GM12878 (cell line): ENCODE measurements around the gene MYO1E. TPM values are rescaled to one million over a fixed set of nuclear protein-coding genes. Genes with fewer than 3 reads are reported as not detected.

ENCODE experiments used
- ATAC-seq: fragments of 200-7000 bp; cut with Tn5 transposase; 3 replicates; pipeline ENCODE4 v1.9.1; 2020; ENCODE audit warnings: mild to moderate bottlenecking, moderate library complexity
- BruUV-seq: library from RNA; stranded (reverse); fragments of 400-500 nt; replicated peaks from 2 replicates; lab custom pipeline; 2021; lab: Mats Ljungman, UMichigan
- CTCF ChIA-PET: fragments of 300-600 bp; sonication (Branson Sonifier 250); formaldehyde crosslinking; extraction: SDS; loops from one replicate; lab custom pipeline; 2021; ENCODE audit warnings: inconsistent platforms; lab: Yijun Ruan, JAX
- POLR2A ChIA-PET: fragments of 350-600 bp; formaldehyde crosslinking; extraction: SDS; loops from one replicate; lab custom pipeline; 2021; ENCODE audit warnings: inconsistent platforms; lab: Charles Lee
- RAD21 ChIA-PET: fragments of 300-600 bp; sonication (Branson Sonifier 250); formaldehyde crosslinking; loops from one replicate; lab custom pipeline; 2023; ENCODE audit warnings: antibody characterized with exemption; ENCODE audit not compliant: unreplicated experiment; lab: Charles Lee
- SMC1A ChIA-PET: fragments of 300-600 bp; sonication (Branson Sonifier 250); formaldehyde crosslinking; loops from one replicate; lab custom pipeline; 2023; ENCODE audit not compliant: unreplicated experiment, uncharacterized antibody; lab: Charles Lee
- DNase-seq: peaks from one replicate; pipeline ENCODE4 v3.0.0-alpha.2; 2011; ENCODE audit warnings: low read depth, low spot score
- FAIRE-seq: peaks from 3 replicates; lab custom pipeline; 2011; peaks lifted over from hg19 to GRCh38; lab: Jason Lieb, UNC
- H2AFZ ChIP-seq: 2 replicates; pipeline ENCODE4 v1.6.0; 2011; ENCODE audit warnings: low read depth, low read length, control low read depth; ENCODE audit not compliant: control insufficient read depth
- H3K27ac ChIP-seq: 2 replicates; pipeline ENCODE4 v1.5.1; 2011; ENCODE audit warnings: control low read depth; ENCODE audit not compliant: control insufficient read depth, insufficient read depth
- H3K27me3 ChIP-seq, 2 experiments: replicated peaks in 1 of 2; 2 replicates each; pipeline versions ENCODE4 v1.6.0 to v1.6.1; 2011; ENCODE audit warnings: low read length in 1 of 2; ENCODE audit not compliant: control insufficient read depth in 2 of 2, insufficient read depth in 2 of 2
- H3K36me3 ChIP-seq, 2 experiments: 2 replicates each; pipeline ENCODE4 v1.5.1; 2011; ENCODE audit warnings: low read length in 1 of 2; ENCODE audit not compliant: control insufficient read depth in 2 of 2, insufficient read depth in 2 of 2
- H3K4me1 ChIP-seq: 2 replicates; pipeline ENCODE4 v1.6.1; 2011; ENCODE audit warnings: mild to moderate bottlenecking, low read length, moderate library complexity, mixed read lengths; ENCODE audit not compliant: control insufficient read depth, insufficient read depth
- H3K4me2 ChIP-seq: 2 replicates; pipeline ENCODE4 v1.6.0; 2011; ENCODE audit warnings: control low read depth; ENCODE audit not compliant: control insufficient read depth, insufficient read depth
- H3K4me3 ChIP-seq: fragments of 200-600 bp; sonication (generic); 2 replicates; pipeline ENCODE4 v1.5.1; 2016
- H3K79me2 ChIP-seq: 2 replicates; pipeline ENCODE4 v1.6.0; 2011; ENCODE audit warnings: low read length; ENCODE audit not compliant: control insufficient read depth, insufficient read depth
- H3K9ac ChIP-seq: 2 replicates; pipeline ENCODE4 v1.8.0; 2011; ENCODE audit warnings: low read length, control low read depth, mixed read lengths; ENCODE audit not compliant: control insufficient read depth, insufficient read depth
- H3K9me3 ChIP-seq: replicated peaks from 3 replicates; pipeline ENCODE4 v1.5.1; 2011; ENCODE audit warnings: mild to moderate bottlenecking, low read length; ENCODE audit not compliant: control insufficient read depth, insufficient read depth
- H4K20me1 ChIP-seq: 2 replicates; pipeline ENCODE4 v1.6.0; 2011; ENCODE audit not compliant: control insufficient read depth, insufficient read depth
- BACH1 ChIP-seq: fragments of 450-650 bp; IDR thresholded peaks from 2 replicates; pipeline ENCODE4 v1.6.1; 2017; ENCODE audit warnings: mild to moderate bottlenecking, borderline replicate concordance
- CHD1 ChIP-seq: IDR thresholded peaks from 2 replicates; pipeline ENCODE4 v1.6.1; 2012; ENCODE audit warnings: low read depth, low read length, improper control_type of control experiment
- MEF2A ChIP-seq: IDR thresholded peaks from 2 replicates; pipeline ENCODE4 v1.6.1; 2011; ENCODE audit warnings: low read depth, mild to moderate bottlenecking, low read length, moderate library complexity; ENCODE audit not compliant: insufficient read depth
- NBN ChIP-seq: fragments of 450-650 bp; IDR thresholded peaks from 2 replicates; pipeline ENCODE4 v1.6.1; 2016
- RAD21 ChIP-seq: IDR thresholded peaks from 2 replicates; pipeline ENCODE4 v1.6.1; 2011; ENCODE audit warnings: mild to moderate bottlenecking, low read depth, low read length, moderate library complexity; ENCODE audit not compliant: insufficient read depth
- SREBF1 ChIP-seq: IDR thresholded peaks from 2 replicates; pipeline ENCODE4 v1.6.1; 2012; ENCODE audit warnings: mild to moderate bottlenecking, low read length
- YBX1 ChIP-seq: fragments of 450-650 bp; IDR thresholded peaks from 2 replicates; pipeline ENCODE4 v1.6.1; 2016; ENCODE audit warnings: antibody characterized with exemption
- WGBS: methylation state at CpG from one replicate; pipeline ENCODE4 v1.1.6; 2016; ENCODE audit warnings: low lambda C conversion rate; ENCODE audit not compliant: insufficient replicate concordance, insufficient coverage; ENCODE audit errors: missing lambda C conversion rate; 5-methylcytosine and 5-hydroxymethylcytosine counted together
- in situ Hi-C: fragments of 300-500 bp; cut with MboI; formaldehyde crosslinking; loops from 9 replicates; pipeline ENCODE4 v1.14.3; 2018; ENCODE audit warnings: mixed read lengths
- intact Hi-C: fragments of 100-400 bp; cut with micrococcal nuclease; formaldehyde crosslinking; loops from one replicate; pipeline ENCODE4 v1.14.2; 2022; ENCODE audit not compliant: unreplicated experiment
- polyA plus RNA-seq, 11 experiments: library from polyadenylated mRNA; depleted of rRNA in 4 of 11; unstranded in 6 of 11; stranded (reverse) in 5 of 11; fragments of >200 nt; fragmentation: Nextera tagmentation in 4 of 11; fragmentation: Illumina TruSeq in 1 of 11; extraction: Ambion mirVana in 4 of 11; extraction: Trizol in 1 of 11; gene quantifications; 1 replicate in 1 of 11; 2 replicates in 10 of 11; pipeline versions ENCODE4 v1.2.1 to v1.2.3, GENCODE V29; 2011 to 2016; ENCODE audit warnings: inconsistent platforms in 2 of 11, missing spikeins in 2 of 11, low read depth in 1 of 11
- total RNA-seq, 4 experiments: library from RNA; depleted of rRNA in 3 of 4; stranded (reverse); fragments of >200 nt in 3 of 4; fragmentation: Illumina TruSeq in 1 of 4; extraction: Trizol in 1 of 4; gene quantifications; 2 replicates each; pipeline versions ENCODE4 v1.2.1 to v1.2.3, GENCODE V29; 2013 to 2021
- TF ChIP-seq, protein P1 (sequence below): IDR thresholded peaks from 2 replicates; pipeline ENCODE4 v1.6.1; 2012; ENCODE audit warnings: low read depth, low read length, improper control_type of control experiment
- TF ChIP-seq, protein P2 (sequence below): fragments of 450-650 bp; formaldehyde crosslinking; IDR thresholded peaks from 2 replicates; pipeline ENCODE4 v1.4.0; 2022; ENCODE audit warnings: mild to moderate bottlenecking, moderate library complexity
- TF ChIP-seq, protein P3 (sequence below): fragments of 450-650 bp; IDR thresholded peaks from 2 replicates; pipeline ENCODE4 v1.6.1; 2014; ENCODE audit warnings: mild to moderate bottlenecking
- TF ChIP-seq, protein P4 (sequence below): fragments of 450-650 bp; formaldehyde crosslinking; IDR thresholded peaks from 2 replicates; pipeline ENCODE4 v1.4.0; 2020; ENCODE audit warnings: mild to moderate bottlenecking, moderate library complexity
- TF ChIP-seq, protein P5 (sequence below): fragments of 450-650 bp; IDR thresholded peaks from 2 replicates; pipeline ENCODE4 v1.6.1; 2018; ENCODE audit warnings: borderline replicate concordance, mild to moderate bottlenecking; ENCODE audit not compliant: partially characterized antibody

The MYO1E gene
- total and polyA plus RNA-seq, 10 of the 15 experiments (the other 5 are each of a cell fraction or from before 2014, with no cell fraction given) = 10.3 to 266 (median 64.9) TPM

- Histone ChIP-seq H3K9me3 (no peaks in the 10 kb centered on the region), H4K20me1 (no peaks in the 10 kb centered on the region), H2AFZ (no peak overlapping the region), H3K9ac (no peak overlapping the region), H3K36me3 (peaks cover 3 to 34% of the 10 kb centered on the region in 2 experiments; a peak in 3 of 4 replicates), H3K27me3 (no peaks in the 10 kb centered on the region), H3K79me2 (peaks cover 29% of the 10 kb centered on the region), H3K27ac (no peak overlapping the region), H3K4me3 (no peak overlapping the region), H3K4me2 (no peak overlapping the region), H3K4me1 (peaks cover 28% of the 10 kb centered on the region)
- in situ Hi-C loops (loop anchor here (5.0 kb wide), 1 partner anchor 170 kb away; no protein-coding TSS in a partner anchor), intact Hi-C loops (loop anchor here (10.0 kb wide), 1 partner anchor 258 kb away; the partner anchor contains the start of gene RNF111)
- ATAC-seq (no peak), FAIRE-seq (no peak), DNase-seq (no peak)
- CTCF ChIA-PET = interaction anchor here (6.9 kb wide), 1 partner anchor 169 kb away, joined by 83 read pairs; no protein-coding TSS in a partner anchor
- BruUV-seq = no TSS peak
- 90% methylated on average over 2 of the region's 2 CpGs for WGBS
- POLR2A ChIA-PET = interaction anchor here (2.7 kb wide), 1 partner anchor 58 kb away, joined by 10 read pairs; no protein-coding TSS in a partner anchor
- SMC1A ChIA-PET = interaction anchor here (1.1 to 6.5 kb wide), 4 partner anchors 13 to 239 kb away, joined by 4 to 91 read pairs (median 56); no protein-coding TSS in a partner anchor
- RAD21 ChIA-PET = interaction anchor here (7.0 to 8.6 kb wide), 2 partner anchors 56 to 169 kb away, joined by 54 to 99 read pairs; no protein-coding TSS in a partner anchor
- TF ChIP-seq, protein P1, sequence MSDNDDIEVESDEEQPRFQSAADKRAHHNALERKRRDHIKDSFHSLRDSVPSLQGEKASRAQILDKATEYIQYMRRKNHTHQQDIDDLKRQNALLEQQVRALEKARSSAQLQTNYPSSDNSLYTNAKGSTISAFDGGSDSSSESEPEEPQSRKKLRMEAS = no peak
- no peak for TF ChIP-seq MEF2A
- TF ChIP-seq YBX1 = no peak
- TF ChIP-seq, protein P2, sequence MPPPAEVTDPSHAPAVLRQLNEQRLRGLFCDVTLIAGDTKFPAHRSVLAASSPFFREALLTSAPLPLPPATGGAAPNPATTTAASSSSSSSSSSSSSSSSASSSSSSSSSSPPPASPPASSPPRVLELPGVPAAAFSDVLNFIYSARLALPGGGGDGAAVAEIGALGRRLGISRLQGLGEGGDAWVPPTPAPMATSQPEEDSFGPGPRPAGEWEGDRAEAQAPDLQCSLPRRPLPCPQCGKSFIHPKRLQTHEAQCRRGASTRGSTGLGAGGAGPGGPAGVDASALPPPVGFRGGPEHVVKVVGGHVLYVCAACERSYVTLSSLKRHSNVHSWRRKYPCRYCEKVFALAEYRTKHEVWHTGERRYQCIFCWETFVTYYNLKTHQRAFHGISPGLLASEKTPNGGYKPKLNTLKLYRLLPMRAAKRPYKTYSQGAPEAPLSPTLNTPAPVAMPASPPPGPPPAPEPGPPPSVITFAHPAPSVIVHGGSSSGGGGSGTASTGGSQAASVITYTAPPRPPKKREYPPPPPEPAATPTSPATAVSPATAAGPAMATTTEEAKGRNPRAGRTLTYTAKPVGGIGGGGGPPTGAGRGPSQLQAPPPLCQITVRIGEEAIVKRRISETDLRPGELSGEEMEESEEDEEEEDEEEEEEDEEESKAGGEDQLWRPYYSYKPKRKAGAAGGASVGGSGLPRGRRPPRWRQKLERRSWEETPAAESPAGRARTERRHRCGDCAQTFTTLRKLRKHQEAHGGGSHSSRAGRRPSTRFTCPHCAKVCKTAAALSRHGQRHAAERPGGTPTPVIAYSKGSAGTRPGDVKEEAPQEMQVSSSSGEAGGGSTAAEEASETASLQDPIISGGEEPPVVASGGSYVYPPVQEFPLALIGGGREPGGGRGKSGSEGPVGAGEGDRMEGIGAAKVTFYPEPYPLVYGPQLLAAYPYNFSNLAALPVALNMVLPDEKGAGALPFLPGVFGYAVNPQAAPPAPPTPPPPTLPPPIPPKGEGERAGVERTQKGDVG = no peak
- TF ChIP-seq, protein P3, sequence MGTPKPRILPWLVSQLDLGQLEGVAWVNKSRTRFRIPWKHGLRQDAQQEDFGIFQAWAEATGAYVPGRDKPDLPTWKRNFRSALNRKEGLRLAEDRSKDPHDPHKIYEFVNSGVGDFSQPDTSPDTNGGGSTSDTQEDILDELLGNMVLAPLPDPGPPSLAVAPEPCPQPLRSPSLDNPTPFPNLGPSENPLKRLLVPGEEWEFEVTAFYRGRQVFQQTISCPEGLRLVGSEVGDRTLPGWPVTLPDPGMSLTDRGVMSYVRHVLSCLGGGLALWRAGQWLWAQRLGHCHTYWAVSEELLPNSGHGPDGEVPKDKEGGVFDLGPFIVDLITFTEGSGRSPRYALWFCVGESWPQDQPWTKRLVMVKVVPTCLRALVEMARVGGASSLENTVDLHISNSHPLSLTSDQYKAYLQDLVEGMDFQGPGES = no peak
- TF ChIP-seq SREBF1 = no peak
- no peak for TF ChIP-seq RAD21
- no peak for TF ChIP-seq NBN
- TF ChIP-seq, protein P4, sequence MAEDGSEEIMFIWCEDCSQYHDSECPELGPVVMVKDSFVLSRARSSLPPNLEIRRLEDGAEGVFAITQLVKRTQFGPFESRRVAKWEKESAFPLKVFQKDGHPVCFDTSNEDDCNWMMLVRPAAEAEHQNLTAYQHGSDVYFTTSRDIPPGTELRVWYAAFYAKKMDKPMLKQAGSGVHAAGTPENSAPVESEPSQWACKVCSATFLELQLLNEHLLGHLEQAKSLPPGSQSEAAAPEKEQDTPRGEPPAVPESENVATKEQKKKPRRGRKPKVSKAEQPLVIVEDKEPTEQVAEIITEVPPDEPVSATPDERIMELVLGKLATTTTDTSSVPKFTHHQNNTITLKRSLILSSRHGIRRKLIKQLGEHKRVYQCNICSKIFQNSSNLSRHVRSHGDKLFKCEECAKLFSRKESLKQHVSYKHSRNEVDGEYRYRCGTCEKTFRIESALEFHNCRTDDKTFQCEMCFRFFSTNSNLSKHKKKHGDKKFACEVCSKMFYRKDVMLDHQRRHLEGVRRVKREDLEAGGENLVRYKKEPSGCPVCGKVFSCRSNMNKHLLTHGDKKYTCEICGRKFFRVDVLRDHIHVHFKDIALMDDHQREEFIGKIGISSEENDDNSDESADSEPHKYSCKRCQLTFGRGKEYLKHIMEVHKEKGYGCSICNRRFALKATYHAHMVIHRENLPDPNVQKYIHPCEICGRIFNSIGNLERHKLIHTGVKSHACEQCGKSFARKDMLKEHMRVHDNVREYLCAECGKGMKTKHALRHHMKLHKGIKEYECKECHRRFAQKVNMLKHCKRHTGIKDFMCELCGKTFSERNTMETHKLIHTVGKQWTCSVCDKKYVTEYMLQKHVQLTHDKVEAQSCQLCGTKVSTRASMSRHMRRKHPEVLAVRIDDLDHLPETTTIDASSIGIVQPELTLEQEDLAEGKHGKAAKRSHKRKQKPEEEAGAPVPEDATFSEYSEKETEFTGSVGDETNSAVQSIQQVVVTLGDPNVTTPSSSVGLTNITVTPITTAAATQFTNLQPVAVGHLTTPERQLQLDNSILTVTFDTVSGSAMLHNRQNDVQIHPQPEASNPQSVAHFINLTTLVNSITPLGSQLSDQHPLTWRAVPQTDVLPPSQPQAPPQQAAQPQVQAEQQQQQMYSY (CRISPR knock-in tag) = no peak
- TF ChIP-seq, protein P5, sequence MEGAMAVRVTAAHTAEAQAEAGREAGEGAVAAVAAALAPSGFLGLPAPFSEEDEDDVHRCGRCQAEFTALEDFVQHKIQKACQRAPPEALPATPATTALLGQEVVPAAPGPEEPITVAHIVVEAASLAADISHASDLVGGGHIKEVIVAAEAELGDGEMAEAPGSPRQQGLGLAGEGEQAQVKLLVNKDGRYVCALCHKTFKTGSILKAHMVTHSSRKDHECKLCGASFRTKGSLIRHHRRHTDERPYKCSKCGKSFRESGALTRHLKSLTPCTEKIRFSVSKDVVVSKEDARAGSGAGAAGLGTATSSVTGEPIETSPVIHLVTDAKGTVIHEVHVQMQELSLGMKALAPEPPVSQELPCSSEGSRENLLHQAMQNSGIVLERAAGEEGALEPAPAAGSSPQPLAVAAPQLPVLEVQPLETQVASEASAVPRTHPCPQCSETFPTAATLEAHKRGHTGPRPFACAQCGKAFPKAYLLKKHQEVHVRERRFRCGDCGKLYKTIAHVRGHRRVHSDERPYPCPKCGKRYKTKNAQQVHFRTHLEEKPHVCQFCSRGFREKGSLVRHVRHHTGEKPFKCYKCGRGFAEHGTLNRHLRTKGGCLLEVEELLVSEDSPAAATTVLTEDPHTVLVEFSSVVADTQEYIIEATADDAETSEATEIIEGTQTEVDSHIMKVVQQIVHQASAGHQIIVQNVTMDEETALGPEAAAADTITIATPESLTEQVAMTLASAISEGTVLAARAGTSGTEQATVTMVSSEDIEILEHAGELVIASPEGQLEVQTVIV = no peak
- no peak for TF ChIP-seq CHD1
- TF ChIP-seq BACH1 = no peak
Observed at GRCh38 chr15:59242649-59243048, 130.0 kb downstream of the MYO1E start.
